GM23338 (cell line): ENCODE measurements around the gene GRM2. TPM values are rescaled to one million over a fixed set of nuclear protein-coding genes. Genes with fewer than 3 reads are reported as not detected.

Experiments
- ATAC-seq: fragments of 200-7000 bp; cut with Tn5 transposase; 3 replicates; pipeline ENCODE4 v1.9.1; 2020
- DNase-seq: peaks from one replicate; pipeline ENCODE4 v3.0.0-alpha.2; 2015; ENCODE audit warnings: low spot score
- H2AFZ ChIP-seq: fragments of 200-600 bp; sonication (generic); 2 replicates; pipeline ENCODE4 v1.8.0; 2016; ENCODE audit warnings: antibody characterized with exemption, mild to moderate bottlenecking, moderate library complexity
- H3F3A ChIP-seq: fragments of 200-600 bp; sonication (generic); replicated peaks from 2 replicates; pipeline ENCODE4 v1.8.0; 2017; ENCODE audit warnings: antibody characterized with exemption, mixed run types, low read depth
- H3K27ac ChIP-seq: fragments of 200-600 bp; sonication (generic); 2 replicates; pipeline ENCODE4 v1.6.1; 2016; ENCODE audit warnings: low read depth
- H3K27me3 ChIP-seq: fragments of 200-600 bp; sonication (generic); 2 replicates; pipeline ENCODE4 v1.8.0; 2016; ENCODE audit warnings: mild to moderate bottlenecking, mixed run types, moderate library complexity; ENCODE audit not compliant: insufficient read depth
- H3K36me3 ChIP-seq: fragments of 200-600 bp; sonication (generic); 2 replicates; pipeline ENCODE4 v1.8.0; 2016; ENCODE audit warnings: mild to moderate bottlenecking; ENCODE audit not compliant: insufficient read depth
- H3K4me1 ChIP-seq: fragments of 200-600 bp; sonication (generic); 2 replicates; pipeline ENCODE4 v1.8.0; 2016; ENCODE audit warnings: mild to moderate bottlenecking, moderate library complexity; ENCODE audit not compliant: insufficient read depth
- H3K4me2 ChIP-seq: fragments of 200-600 bp; sonication (generic); 2 replicates; pipeline ENCODE4 v1.7.1; 2017; ENCODE audit warnings: mixed run types
- H3K4me3 ChIP-seq: fragments of 200-600 bp; sonication (generic); 2 replicates; pipeline ENCODE4 v1.6.1; 2016; ENCODE audit warnings: mixed run types
- H3K79me2 ChIP-seq: fragments of 200-600 bp; sonication (generic); replicated peaks from 2 replicates; pipeline ENCODE4 v1.8.0; 2017; ENCODE audit warnings: mild to moderate bottlenecking; ENCODE audit not compliant: insufficient read depth
- H3K9me2 ChIP-seq: fragments of 200-600 bp; sonication (generic); 2 replicates; pipeline ENCODE4 v1.8.0; 2017; ENCODE audit not compliant: insufficient read depth
- H4K20me1 ChIP-seq: fragments of 200-600 bp; sonication (generic); replicated peaks from 2 replicates; pipeline ENCODE4 v1.8.0; 2017; ENCODE audit warnings: mild to moderate bottlenecking; ENCODE audit not compliant: insufficient read depth
- H3K27ac Mint-ChIP-seq: 2 replicates; pipeline ENCODE4 v1.8.0; 2020; ENCODE audit warnings: inconsistent platforms, mild to moderate bottlenecking, moderate library complexity, mixed read lengths
- H3K27me3 Mint-ChIP-seq: 3 replicates; pipeline ENCODE4 v1.8.0; 2022; ENCODE audit warnings: low read depth, mild to moderate bottlenecking, moderate library complexity, mixed read lengths, inconsistent platforms; ENCODE audit not compliant: insufficient read depth, poor library complexity
- H3K36me3 Mint-ChIP-seq: 3 replicates; pipeline ENCODE4 v1.8.0; 2021; ENCODE audit warnings: low read depth, mild to moderate bottlenecking, inconsistent platforms, moderate library complexity, mixed read lengths
- H3K4me1 Mint-ChIP-seq: 3 replicates; pipeline ENCODE4 v1.8.0; 2020; ENCODE audit warnings: mild to moderate bottlenecking, inconsistent platforms, mixed read lengths
- H3K4me3 Mint-ChIP-seq: 3 replicates; pipeline ENCODE4 v1.8.0; 2021; ENCODE audit warnings: moderate library complexity, mild to moderate bottlenecking, inconsistent platforms, mixed read lengths
- H3K9me3 Mint-ChIP-seq: 3 replicates; pipeline ENCODE4 v1.8.0; 2020; ENCODE audit warnings: moderate library complexity, mild to moderate bottlenecking, inconsistent platforms, mixed read lengths
- CREB1 ChIP-seq: fragments of 250-450 bp; sonication (Bioruptor Pico); IDR thresholded peaks from 2 replicates; pipeline ENCODE4 v1.5.0; 2020; ENCODE audit warnings: low read depth, mild to moderate bottlenecking, moderate library complexity
- CTCF ChIP-seq, 2 experiments: fragments of 200-600 bp in 1 of 2; sonication (generic) in 1 of 2; conservative IDR thresholded peaks; 2 replicates each; pipeline versions ENCODE4 v1.5.1 to v1.6.1; 2016 to 2017; ENCODE audit warnings: antibody characterized with exemption in 2 of 2, low read depth in 2 of 2, mild to moderate bottlenecking in 2 of 2, moderate library complexity in 1 of 2
- ETS1 ChIP-seq: IDR thresholded peaks from 2 replicates; pipeline ENCODE4 v1.6.1; 2016; ENCODE audit warnings: antibody characterized with exemption
- EZH2 ChIP-seq: fragments of 200-600 bp; sonication (generic); IDR thresholded peaks from one replicate; pipeline ENCODE4 v1.8.0; 2017; ENCODE audit warnings: antibody characterized with exemption, mild to moderate bottlenecking, low read depth; ENCODE audit not compliant: unreplicated experiment
- EZH2phosphoT487 ChIP-seq: fragments of 200-600 bp; sonication (generic); IDR thresholded peaks from one replicate; pipeline ENCODE4 v1.8.1; 2018; ENCODE audit warnings: antibody characterized with exemption; ENCODE audit not compliant: unreplicated experiment
- JUNB ChIP-seq: IDR thresholded peaks from one replicate; pipeline ENCODE4 v1.6.1; 2016; ENCODE audit warnings: antibody characterized with exemption; ENCODE audit not compliant: unreplicated experiment
- NANOG ChIP-seq: IDR thresholded peaks from 2 replicates; pipeline ENCODE4 v1.6.1; 2016; ENCODE audit warnings: antibody characterized with exemption, borderline replicate concordance
- POLR2AphosphoS5 ChIP-seq: IDR thresholded peaks from 2 replicates; pipeline ENCODE4 v1.6.1; 2016; ENCODE audit warnings: antibody characterized with exemption, low read depth
- REST ChIP-seq: IDR thresholded peaks from one replicate; pipeline ENCODE4 v1.6.1; 2018; ENCODE audit warnings: antibody characterized with exemption; ENCODE audit not compliant: unreplicated experiment
- STAT1 ChIP-seq: IDR thresholded peaks from one replicate; pipeline ENCODE4 v1.6.1; 2016; ENCODE audit warnings: antibody characterized with exemption; ENCODE audit not compliant: unreplicated experiment
- ZNF114 ChIP-seq: fragments of 250-450 bp; sonication (Bioruptor Pico); IDR thresholded peaks from 2 replicates; pipeline ENCODE4 v1.5.0; 2020; ENCODE audit warnings: mild to moderate bottlenecking, moderate library complexity
- ZNF331 ChIP-seq: fragments of 250-450 bp; sonication (Bioruptor Pico); IDR thresholded peaks from 2 replicates; pipeline ENCODE4 v1.5.0; 2020; ENCODE audit warnings: low read depth, mild to moderate bottlenecking, moderate library complexity
- ZNF462 ChIP-seq: fragments of 250-450 bp; sonication (Bioruptor Pico); IDR thresholded peaks from 2 replicates; pipeline ENCODE4 v1.5.0; 2020; ENCODE audit warnings: mild to moderate bottlenecking, moderate library complexity
- polyA plus RNA-seq: library from polyadenylated mRNA; unstranded; fragments of >200 nt; fragmentation: Nextera tagmentation; extraction: Ambion mirVana; gene quantifications from 2 replicates; pipeline ENCODE4 v1.2.1, GENCODE V29; 2016
- total RNA-seq: library from RNA; depleted of rRNA; stranded (reverse); fragments of >200 nt; shearing (Covaris generic); gene quantifications from 2 replicates; pipeline ENCODE4 v1.2.3, GENCODE V29; 2014

Gene GRM2
- total and polyA plus RNA-seq, 2 experiments from 2014 or later, result 2.1 to 5.1 TPM

GRCh38 chr3:51691949-51692348 lies 14.9 kb upstream of the GRM2 start:
- Histone ChIP-seq H3K4me3 (no peak overlapping the region), H3K4me2 (no peak overlapping the region), H2AFZ (no peak overlapping the region), H3K9me2 (no peaks in the 10 kb centered on the region), H3K79me2 (no peaks in the 10 kb centered on the region), H3K4me1 (no peaks in the 10 kb centered on the region; the same call in 1 of the 2 replicates), H3K27me3 (no peaks in the 10 kb centered on the region), H4K20me1 (no peaks in the 10 kb centered on the region), H3K27ac (no peak overlapping the region), H3F3A (no peaks in the 10 kb centered on the region), H3K36me3 (no peaks in the 10 kb centered on the region)
- no peaks in the 10 kb centered on the region; the same call in 1 of the 3 replicates for H3K36me3 Mint-ChIP-seq
- no peak for DNase-seq
- peaks cover 10% of the 10 kb centered on the region for H3K4me1 Mint-ChIP-seq
- peaks cover 24% of the 10 kb centered on the region for H3K27me3 Mint-ChIP-seq
- TF ChIP-seq REST (no peak), ETS1 (no peak), STAT1 (no peak), ZNF331 (CRISPR knock-in tag) (no peak), NANOG (no peak), JUNB (no peak), EZH2phosphoT487 (no peak), ZNF114 (CRISPR knock-in tag) (no peak), CTCF (conservative IDR thresholded peaks at IDR 0.05; ENCODE audit: low read depth in 2 of 2) (no peak), EZH2 (no peak), CREB1 (CRISPR knock-in tag) (no peak), POLR2AphosphoS5 (no peak), ZNF462 (CRISPR knock-in tag) (no peak)
- H3K4me3 Mint-ChIP-seq, result no peak overlapping the region
- H3K27ac Mint-ChIP-seq, result no peak overlapping the region
- no peaks in the 10 kb centered on the region for H3K9me3 Mint-ChIP-seq
- ATAC-seq, result no peak
